Transverse colon (tissue), 4 donors: Measurements from ENCODE around the gene RIPOR3. TPM values are rescaled to one million over a fixed set of nuclear protein-coding genes. Genes with fewer than 3 reads are reported as not detected.

Source experiments
- DNase-seq: peaks from one replicate; pipeline ENCODE4 v3.0.0-alpha.2; 2019
- H3K27ac ChIP-seq, 4 donors: fragments of 200-600 bp; sonication (generic); 2 replicates each; pipeline ENCODE4 v1.5.1; 2016 to 2018; ENCODE audit warnings: inconsistent platforms in 4 of 4
- H3K27me3 ChIP-seq: fragments of 200-600 bp; sonication (generic); 2 replicates; pipeline ENCODE4 v1.5.1; 2017; ENCODE audit warnings: inconsistent platforms
- H3K36me3 ChIP-seq, 4 donors: fragments of 200-600 bp; sonication (generic); 2 replicates each; pipeline ENCODE4 v1.5.1; 2017 to 2019; ENCODE audit warnings: inconsistent platforms in 4 of 4
- H3K4me1 ChIP-seq, 4 donors: fragments of 200-600 bp; sonication (generic); 2 replicates each; pipeline ENCODE4 v1.5.1; 2017 to 2020; ENCODE audit warnings: inconsistent platforms in 4 of 4
- H3K4me3 ChIP-seq, 4 donors: fragments of 200-600 bp; sonication (generic); 1 replicate in 1 of 4; 2 replicates in 3 of 4; pipeline versions ENCODE4 v1.5.1 to v1.6.1; 2017 to 2019; ENCODE audit warnings: inconsistent platforms in 4 of 4
- H3K9me3 ChIP-seq, 2 donors: fragments of 200-600 bp; sonication (generic); 2 replicates each; pipeline ENCODE4 v1.5.1; 2017 to 2019; ENCODE audit warnings: inconsistent platforms in 2 of 2
- EP300 ChIP-seq: sonication (generic); formaldehyde crosslinking; IDR thresholded peaks from one replicate; pipeline ENCODE4 v1.6.1; 2017; ENCODE audit warnings: antibody characterized with exemption, low read depth
- POLR2A ChIP-seq: fragments of 450-650 bp; IDR thresholded peaks from one replicate; pipeline ENCODE4 v1.6.1; 2016; ENCODE audit warnings: antibody characterized with exemption, mild to moderate bottlenecking, moderate library complexity
- POLR2AphosphoS5 ChIP-seq, 3 donors: sonication (generic); formaldehyde crosslinking; IDR thresholded peaks; one replicate each; pipeline ENCODE4 v1.6.1; 2016; ENCODE audit warnings: antibody characterized with exemption in 3 of 3
- WGBS, 2 donors: methylation state at CpG; one replicate each; pipeline ENCODE4 v1.1.5; 2018; ENCODE audit warnings: low coverage in 1 of 2; 5-methylcytosine and 5-hydroxymethylcytosine counted together
- in situ Hi-C, 4 donors: fragments of 200-750 bp; cut with MboI; loops; one replicate each; pipeline versions ENCODE4 v1.15.0 to v1.15.1; 2017; ENCODE audit warnings: low sequenced_read_pairs in 3 of 4, low pct_ligation_motif_present in 1 of 4, low pct_unique_long_range_greater_than_20kb in 1 of 4
- intact Hi-C: fragments of 100-400 bp; cut with DNase I; formaldehyde crosslinking; loops from one replicate; pipeline ENCODE4 v1.15.1; 2023; ENCODE audit warnings: low total_unique reads
- total RNA-seq, 4 donors: library from RNA; depleted of rRNA; stranded (reverse); fragments of >200 nt; gene quantifications; one replicate each; pipeline ENCODE4 v1.1.0, GENCODE V29; 2016
- TF ChIP-seq, protein P1 (sequence below), 5 experiments: fragments of 200-600 bp in 3 of 5; fragments of 450-650 bp in 2 of 5; sonication (generic) in 3 of 5; IDR thresholded peaks; 1 replicate in 2 of 5; 2 replicates in 3 of 5; pipeline ENCODE4 v1.5.1; 2016 to 2017; ENCODE audit warnings: antibody characterized with exemption in 5 of 5, inconsistent platforms in 3 of 5, mild to moderate bottlenecking in 2 of 5, moderate library complexity in 1 of 5

The RIPOR3 gene
- total RNA-seq, 4 donors from 2014 or later, result 4.6 to 15.7 (median 8.7) TPM

DNA sequence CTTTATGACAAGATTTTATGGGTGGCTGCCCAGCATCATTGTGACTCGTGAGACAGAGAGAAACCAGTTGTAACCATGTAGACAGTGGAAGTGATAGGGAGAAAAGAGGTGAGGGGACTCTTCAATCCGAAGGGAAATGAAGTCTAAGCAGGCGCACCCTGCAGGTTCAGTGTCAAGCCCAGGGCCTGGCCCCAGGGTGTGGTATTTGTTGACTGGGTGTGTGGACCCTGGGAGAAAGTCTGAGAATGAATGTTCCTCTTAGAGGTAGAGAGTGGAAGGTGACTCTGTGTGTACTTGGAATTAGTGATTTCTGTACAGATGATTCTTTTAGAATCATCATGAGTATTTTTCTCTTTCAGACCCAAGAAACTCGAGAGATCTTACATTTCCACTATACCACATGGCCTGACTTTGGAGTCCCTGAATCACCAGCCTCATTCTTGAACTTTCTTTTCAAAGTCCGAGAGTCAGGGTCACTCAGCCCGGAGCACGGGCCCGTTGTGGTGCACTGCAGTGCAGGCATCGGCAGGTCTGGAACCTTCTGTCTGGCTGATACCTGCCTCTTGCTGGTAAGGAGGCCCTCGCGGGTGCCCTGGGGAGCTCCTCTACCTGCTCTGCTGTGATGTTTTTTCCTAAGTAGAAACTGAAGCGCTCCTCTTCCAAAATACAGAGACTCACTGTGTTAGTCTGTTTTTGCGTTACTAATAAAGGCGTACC lies 113.1 kb downstream of the RIPOR3 start:
- no peaks in the 10 kb centered on the region for H3K9me3 ChIP-seq
- peaks cover 9 to 32% (median 25%) of the 10 kb centered on the region in 4 donors for H3K4me1 ChIP-seq
- peak overlapping the region; percentile 56 to 75 (median 62) for H3K27ac ChIP-seq
- in situ Hi-C loops, result loop anchor here (5.0 to 10.0 kb wide), 6 partner anchors 66 to 393 kb away; partner anchors contain the start of gene PTPN1 (in 1 of the 4)
- TF ChIP-seq, protein P1, sequence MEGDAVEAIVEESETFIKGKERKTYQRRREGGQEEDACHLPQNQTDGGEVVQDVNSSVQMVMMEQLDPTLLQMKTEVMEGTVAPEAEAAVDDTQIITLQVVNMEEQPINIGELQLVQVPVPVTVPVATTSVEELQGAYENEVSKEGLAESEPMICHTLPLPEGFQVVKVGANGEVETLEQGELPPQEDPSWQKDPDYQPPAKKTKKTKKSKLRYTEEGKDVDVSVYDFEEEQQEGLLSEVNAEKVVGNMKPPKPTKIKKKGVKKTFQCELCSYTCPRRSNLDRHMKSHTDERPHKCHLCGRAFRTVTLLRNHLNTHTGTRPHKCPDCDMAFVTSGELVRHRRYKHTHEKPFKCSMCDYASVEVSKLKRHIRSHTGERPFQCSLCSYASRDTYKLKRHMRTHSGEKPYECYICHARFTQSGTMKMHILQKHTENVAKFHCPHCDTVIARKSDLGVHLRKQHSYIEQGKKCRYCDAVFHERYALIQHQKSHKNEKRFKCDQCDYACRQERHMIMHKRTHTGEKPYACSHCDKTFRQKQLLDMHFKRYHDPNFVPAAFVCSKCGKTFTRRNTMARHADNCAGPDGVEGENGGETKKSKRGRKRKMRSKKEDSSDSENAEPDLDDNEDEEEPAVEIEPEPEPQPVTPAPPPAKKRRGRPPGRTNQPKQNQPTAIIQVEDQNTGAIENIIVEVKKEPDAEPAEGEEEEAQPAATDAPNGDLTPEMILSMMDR (IDR thresholded peaks at IDR 0.05), result no peak
- TF ChIP-seq EP300, result no peak
- TF ChIP-seq POLR2AphosphoS5 (IDR thresholded peaks at IDR 0.05), result no peak
- no peak for TF ChIP-seq POLR2A
- no peak overlapping the region for H3K4me3 ChIP-seq
- no peaks in the 10 kb centered on the region for H3K27me3 ChIP-seq
- WGBS, 2 donors, result 72 to 82% methylated on average over 4 to 14 of the region's 14 CpGs
- peaks cover 0 to 50% (median 22%) of the 10 kb centered on the region in 4 donors for H3K36me3 ChIP-seq
- DNase-seq, result peak; percentile 68
- intact Hi-C loops, result loop anchor here (5.0 kb wide), 1 partner anchor 96 kb away; no protein-coding TSS in a partner anchor

GRCh38 chr20:50577175-50578018 lies 113.9 kb downstream of the RIPOR3 start:
- no peak overlapping the region for H3K4me3 ChIP-seq
- intact Hi-C loops (loop anchor here (5.0 kb wide), 1 partner anchor 95 kb away; no protein-coding TSS in a partner anchor), in situ Hi-C loops (loop anchor here (5.0 to 10.0 kb wide), 6 partner anchors 65 to 393 kb away; partner anchors contain the start of gene PTPN1 (in 1 of the 4))
- peaks cover 9 to 41% (median 30%) of the 10 kb centered on the region in 4 donors for H3K4me1 ChIP-seq
- H3K27ac ChIP-seq, result peak overlapping the region; percentile 56 to 75 (median 62)
- H3K27me3 ChIP-seq, result no peaks in the 10 kb centered on the region
- TF ChIP-seq EP300 (no peak), POLR2A (no peak), POLR2AphosphoS5 (IDR thresholded peaks at IDR 0.05) (peak; percentile 17 to 62 (median 36))
- TF ChIP-seq, protein P1 (IDR thresholded peaks at IDR 0.05), result peak in 1 of 5 experiments; percentile 9
- 67 to 76% methylated on average over 1 to 17 of the region's 17 CpGs for WGBS, 2 donors
- peaks cover 0 to 42% (median 19%) of the 10 kb centered on the region in 4 donors for H3K36me3 ChIP-seq
- peak; percentile 70 for DNase-seq
- H3K9me3 ChIP-seq, result no peaks in the 10 kb centered on the region

DNA sequence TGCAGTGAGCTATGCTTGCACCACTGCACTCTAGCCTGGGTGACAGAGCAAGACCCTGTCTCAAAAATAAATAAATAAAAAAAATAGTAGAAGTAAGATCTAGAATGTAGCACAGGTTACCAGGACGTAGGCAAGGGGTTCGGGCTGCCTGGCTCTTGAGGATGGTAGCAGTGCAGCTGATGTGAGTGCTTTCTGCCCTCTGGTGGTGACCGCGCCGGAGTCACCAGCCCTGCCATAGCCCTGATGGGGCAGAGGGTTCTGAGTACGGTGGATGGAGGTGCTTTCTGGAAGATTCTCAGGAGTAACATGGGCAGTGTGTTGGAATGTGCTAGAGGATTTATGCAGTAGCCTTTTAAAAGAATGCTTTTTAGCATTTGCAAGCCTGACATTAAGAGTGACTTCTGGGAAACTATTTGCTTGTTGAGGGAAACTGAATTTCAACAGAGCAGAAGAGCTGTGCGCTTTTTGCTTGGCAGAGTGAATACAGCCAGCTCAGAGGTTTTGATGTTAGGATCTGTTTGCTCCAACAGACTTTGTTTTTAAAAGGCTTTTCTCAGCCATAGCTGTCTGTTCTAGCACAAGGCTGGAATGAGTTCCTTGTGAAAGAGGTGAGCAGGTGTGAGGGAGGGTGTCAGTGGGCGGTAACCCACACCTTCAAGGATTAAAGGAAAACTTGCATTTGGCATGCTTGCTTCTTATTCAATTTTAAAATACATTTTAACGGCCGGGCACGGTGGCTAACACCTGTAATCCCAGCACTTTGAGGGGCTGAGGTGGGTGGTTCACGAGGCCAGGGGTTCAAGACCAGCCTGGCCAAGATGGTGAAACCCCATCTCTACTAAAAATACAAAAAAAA lies 115.2 kb downstream of the RIPOR3 start:
- Histone ChIP-seq H3K9me3 (no peaks in the 10 kb centered on the region), H3K4me1 (peaks cover 9 to 43% (median 32%) of the 10 kb centered on the region in 4 donors), H3K27me3 (no peaks in the 10 kb centered on the region), H3K27ac (peak overlapping the region; percentile 51 to 75 (median 60)), H3K36me3 (peaks cover 0 to 29% (median 15%) of the 10 kb centered on the region in 4 donors), H3K4me3 (no peak overlapping the region)
- no peak for TF ChIP-seq EP300
- TF ChIP-seq, protein P1 (IDR thresholded peaks at IDR 0.05), result peak; percentile 69 to 79 (median 72)
- DNase-seq, result peak; percentile 78
- WGBS, 2 donors, result 53% methylated on average over 12 of the region's 12 CpGs
- in situ Hi-C loops (loop anchor here (5.0 to 10.0 kb wide), 6 partner anchors 64 to 391 kb away; partner anchors contain the start of gene PTPN1 (in 1 of the 4)), intact Hi-C loops (loop anchor here (1.0 to 5.0 kb wide), 2 partner anchors 94 to 390 kb away; no protein-coding TSS in a partner anchor)
